HG03354 (cell line): Measurements from ENCODE around the gene ENAH.
"Not testable (repeated sequence)": the region's sequence is repeated elsewhere in the genome, so short reads cannot be mapped to it uniquely, and the experiment has no call there.

Experiments
- ATAC-seq: cut with Tn5 transposase; IDR thresholded peaks from one replicate; pipeline ENCODE4 v1.9.1; 2021; ENCODE audit warnings: mild to moderate bottlenecking; ENCODE audit not compliant: unreplicated experiment, poor library complexity, severe bottlenecking

The ENAH gene

GRCh38 chr1:225677350-225678124 lies 24.6 kb upstream of the ENAH start:
- no peak for ATAC-seq

DNA sequence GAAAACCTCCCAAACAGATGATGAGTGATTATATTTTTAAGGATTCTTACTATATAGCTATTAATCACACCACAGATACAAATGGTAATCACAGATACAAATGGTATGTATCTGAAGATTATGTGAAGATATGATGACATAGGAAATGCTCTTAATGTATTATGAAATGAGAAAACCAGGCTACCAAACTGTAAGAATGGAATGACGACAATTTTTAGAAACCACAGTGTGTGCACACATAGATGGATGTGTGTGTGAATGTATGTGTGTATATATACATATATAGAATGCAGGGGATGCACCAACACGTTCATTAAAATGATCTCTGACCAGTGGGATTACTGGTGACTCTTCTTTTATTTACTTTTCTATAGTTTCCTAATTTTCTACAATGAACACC lies 21.5 kb upstream of the ENAH start:
- ATAC-seq = no peak

DNA sequence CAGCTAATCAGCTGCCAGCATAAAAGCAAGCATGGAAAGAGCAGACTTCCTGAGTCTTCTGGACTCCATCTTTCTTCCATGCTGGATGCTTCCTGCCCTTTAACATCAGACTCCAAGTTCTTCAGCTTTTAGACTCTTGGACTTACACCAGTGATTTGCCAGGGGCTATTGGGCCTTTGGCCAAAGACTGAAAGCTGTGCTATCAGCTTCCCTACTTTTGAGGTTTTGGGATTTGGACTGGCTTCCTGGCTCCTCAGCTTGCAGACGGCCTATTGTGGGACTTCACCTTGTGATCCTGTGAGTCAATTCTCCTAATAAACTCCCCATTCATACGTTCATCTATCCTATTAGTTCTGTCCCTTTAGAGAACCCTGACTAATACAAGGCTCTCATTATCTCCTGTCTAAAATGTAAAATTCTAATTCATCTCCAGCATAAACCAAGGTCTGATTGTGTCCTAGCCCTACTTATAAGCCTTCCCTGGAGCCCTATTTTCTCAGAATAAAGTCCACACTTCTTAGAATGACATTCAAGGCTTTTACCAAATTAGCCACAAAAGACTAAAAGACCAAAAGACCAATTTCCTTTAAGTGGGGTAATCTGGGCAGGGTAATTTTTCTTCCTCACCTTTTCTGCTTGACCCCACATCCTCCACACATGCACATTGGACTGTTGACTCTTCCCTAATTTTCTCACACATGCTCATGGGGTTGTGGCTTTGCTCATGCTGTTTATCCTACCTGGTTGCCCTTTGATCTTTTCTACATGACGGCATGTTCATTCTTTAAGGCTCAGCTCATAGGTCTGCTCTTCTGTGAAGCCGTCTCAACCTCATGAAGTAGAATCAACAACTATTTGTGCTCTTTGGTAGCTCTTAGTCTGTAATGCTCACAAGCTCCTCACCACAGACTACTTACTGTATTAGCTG lies 18.1 kb upstream of the ENAH start:
- no peak for ATAC-seq

GRCh38 chr1:225670356-225670755 lies 17.4 kb upstream of the ENAH start:
- ATAC-seq = no peak

- ATAC-seq = no peak
Measured at GRCh38 chr1:225668222-225668621, 15.3 kb upstream of the ENAH start.

DNA sequence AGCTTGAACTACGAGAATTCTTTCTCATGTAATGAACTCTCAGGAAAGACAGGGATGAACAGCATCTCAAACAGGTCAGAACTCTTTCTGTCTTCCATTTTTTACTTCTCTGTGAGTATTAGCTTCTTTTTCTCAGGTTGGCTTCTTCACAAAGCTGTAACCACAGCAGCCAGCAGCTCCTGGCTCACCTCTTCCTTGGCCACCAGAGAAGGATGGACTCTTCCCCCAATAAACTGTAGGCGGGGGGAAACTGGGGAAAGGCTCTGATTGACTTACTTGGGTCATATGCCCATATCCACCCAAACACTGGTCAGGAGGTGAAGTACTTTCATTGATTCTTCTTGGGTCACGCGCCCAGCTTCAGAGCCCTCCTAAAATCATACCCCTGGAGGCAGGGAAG lies 14.4 kb upstream of the ENAH start:
- no peak for ATAC-seq

DNA sequence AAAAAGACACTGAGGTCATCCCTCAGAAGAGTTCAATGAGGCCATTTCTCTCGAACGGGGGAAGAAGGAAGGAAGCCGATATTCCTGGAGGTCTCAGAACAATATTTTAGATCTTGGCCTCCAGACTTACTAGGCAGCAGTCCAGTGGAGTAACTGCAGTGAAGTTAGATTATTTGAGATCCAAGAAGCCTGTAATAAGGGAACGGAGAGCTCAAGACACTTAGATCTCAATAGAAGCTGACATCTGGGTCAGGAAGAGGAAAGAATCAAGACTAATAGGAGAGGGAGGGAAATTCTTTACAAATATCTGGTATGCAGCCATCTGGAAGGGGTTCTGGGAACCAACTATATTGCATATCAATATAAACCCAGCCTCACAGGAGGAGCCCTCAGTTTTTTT lies 13.6 kb upstream of the ENAH start:
- no peak for ATAC-seq

DNA sequence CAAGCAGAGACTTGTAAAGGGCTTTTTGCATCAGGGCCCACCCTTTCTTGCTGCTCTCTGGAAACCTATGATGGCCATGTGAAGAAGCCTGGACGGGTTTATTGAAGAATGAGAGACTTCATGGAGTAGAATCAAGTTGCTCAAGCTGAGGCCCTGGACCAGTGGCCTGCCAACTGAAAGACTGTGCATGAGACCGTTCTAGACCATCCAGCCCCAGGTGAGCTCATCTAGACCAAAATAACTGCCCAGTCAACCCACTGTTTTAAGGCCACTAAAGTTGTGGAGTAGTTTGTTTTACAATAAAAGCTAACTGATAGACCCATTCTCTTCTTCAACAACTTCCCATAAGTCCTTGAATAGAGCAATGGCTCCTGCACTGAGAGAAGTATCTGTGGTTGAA lies 11.8 kb upstream of the ENAH start:
- no peak for ATAC-seq

- no peak for ATAC-seq
Measured at GRCh38 chr1:225662155-225662554, 9.2 kb upstream of the ENAH start.

DNA sequence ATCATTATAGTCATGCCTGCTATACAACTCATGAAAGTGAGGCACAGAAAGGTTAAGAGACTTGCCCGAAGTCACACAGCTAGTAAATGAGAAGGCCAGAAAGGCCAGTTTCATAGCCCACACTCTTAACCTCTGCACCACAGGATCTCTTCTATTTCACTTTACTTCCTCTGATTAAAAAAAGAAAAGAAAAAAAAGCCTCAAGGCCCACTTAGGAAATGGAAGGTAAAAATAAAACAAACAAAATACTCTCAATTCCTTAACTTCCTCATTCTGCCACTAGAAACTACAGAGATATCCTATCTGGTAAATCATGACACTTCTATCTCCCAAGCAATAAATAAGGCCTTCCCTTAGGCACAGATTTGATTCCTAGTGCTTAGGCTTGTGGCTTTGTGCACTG lies 7.6 kb upstream of the ENAH start:
- no peak for ATAC-seq

- no peak for ATAC-seq
Measured at GRCh38 chr1:225658041-225658440, 5.1 kb upstream of the ENAH start.

DNA sequence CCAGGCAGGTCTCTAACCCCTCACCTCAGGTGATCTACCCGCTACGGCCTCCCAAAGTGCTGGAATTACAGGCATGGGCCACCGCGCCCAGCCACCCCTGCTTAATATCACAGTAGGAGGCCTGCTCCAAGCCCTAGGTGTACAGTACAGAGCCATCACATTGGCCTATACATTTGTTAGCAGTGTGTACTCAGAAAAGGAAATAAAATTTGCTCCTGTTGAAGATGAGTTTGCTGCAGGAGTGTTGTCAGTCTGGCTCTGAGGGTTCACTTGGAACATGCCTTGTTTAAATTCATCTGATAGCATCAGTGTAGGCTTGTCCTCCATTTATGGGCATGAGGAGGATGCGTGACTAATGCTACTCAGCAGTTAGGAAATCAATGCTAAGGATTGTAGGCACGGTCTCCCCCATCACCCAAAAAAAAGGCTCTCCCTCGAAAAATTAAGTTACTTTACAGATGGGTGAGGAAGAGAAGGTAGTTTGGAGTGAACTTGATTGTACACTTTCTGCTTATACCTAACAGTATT lies 4.6 kb upstream of the ENAH start:
- no peak for ATAC-seq

GRCh38 chr1:225656259-225656655 lies 3.3 kb upstream of the ENAH start:
- ATAC-seq = not testable (repeated sequence)

GRCh38 chr1:225655509-225656258 lies 2.8 kb upstream of the ENAH start:
- ATAC-seq = no peak

GRCh38 chr1:225654688-225655508 lies 2.0 kb upstream of the ENAH start:
- no peak for ATAC-seq

GRCh38 chr1:225654277-225654597 lies 1.3 kb upstream of the ENAH start:
- ATAC-seq = no peak

DNA sequence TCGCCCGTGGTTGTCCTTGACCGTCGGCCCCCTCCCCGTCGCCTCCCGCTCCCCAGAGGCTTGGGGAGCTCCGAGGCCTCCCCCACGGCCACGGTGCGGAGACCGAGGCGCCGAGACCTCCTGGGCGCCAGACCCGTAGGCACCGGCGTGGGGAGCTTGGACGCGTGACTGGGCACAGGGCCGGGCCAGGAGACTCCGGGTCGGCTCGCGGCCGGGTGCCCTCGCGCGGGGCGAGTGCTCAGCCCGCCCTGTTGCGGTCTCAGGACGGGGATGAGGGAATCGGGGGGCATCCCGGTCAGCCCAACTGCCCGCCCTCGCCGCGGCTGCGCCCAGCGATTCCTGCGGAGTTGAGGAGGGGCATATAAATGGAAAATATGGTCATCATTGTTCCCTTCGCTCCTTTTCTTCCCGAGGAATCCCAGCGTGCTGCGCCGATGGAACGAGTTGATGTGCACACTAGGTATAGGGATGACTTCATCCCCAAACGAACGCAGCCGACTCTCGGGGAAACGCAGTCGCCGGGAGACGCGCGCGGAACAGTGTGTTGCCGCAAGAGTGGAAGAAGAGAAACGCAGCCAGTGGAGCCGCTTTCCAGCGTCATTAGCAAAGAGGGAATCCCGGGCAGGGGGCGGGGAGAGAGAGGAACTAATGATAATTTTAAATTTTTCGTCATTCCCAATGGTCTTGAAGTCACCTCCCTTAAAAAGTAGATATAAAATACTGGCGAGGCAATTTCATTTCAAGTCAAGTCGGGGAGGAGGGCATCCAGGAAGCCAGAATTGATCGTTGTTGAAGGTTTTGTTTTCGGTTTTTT lies 747 bp upstream of the ENAH start:
- peak; percentile 25 for ATAC-seq

DNA sequence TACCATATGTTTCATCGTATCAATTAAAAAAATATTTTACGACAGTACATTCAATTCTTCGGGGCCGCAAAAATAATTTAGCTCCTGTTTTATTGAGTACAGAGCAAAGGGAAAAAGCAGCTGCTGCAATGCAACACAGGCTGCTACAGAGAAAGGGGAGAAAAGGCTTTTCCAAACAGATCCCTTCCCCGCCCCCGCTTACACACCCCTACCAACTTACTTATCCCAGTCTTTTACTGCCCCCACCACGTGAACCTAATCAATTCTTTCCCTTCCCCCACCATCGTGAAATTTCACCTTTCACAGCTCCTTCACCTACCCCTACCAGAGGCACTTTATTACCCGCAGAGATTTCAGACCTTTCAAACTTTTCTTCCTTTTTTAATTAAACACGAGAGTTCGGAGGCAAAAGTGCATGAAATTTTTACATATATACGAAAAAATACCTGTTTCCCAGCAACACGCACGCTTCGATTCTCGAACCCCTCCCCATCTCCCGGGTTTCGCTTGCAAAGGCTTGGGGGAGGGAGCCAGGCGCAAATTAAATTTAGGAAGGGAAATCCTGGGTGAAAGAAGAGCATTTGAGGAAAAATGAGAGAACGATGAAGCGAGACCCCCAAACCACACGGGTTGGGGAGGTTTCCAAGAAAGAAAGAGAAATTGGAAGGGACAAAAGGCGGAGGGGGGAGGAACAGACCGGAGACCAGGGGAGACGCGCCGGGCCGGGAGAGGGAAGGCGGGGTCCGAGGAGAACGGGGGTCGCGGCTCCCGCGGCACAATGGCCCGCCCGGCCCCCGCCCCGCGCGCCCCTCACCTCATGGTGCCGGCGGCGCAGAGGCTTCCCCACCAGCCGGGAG lies 823 bp downstream of the ENAH start:
- ATAC-seq = no peak
